ENCODE data around the gene TMEM213. TPM values are rescaled to one million over a fixed set of nuclear protein-coding genes. Genes with fewer than 3 reads are reported as not detected.
"Not testable (repeated sequence)": the region's sequence is repeated elsewhere in the genome, so short reads cannot be mapped to it uniquely, and the experiment has no call there.

Gene TMEM213
- total and polyA plus RNA-seq, 12 donors = not detected

- WGBS, 2 donors = 77 to 81% methylated on average over 2 of the region's 2 CpGs
- Histone ChIP-seq H3K27ac (no peak overlapping the region), H3K4me3 (no peak overlapping the region), H3K36me3 (no peaks in the 10 kb centered on the region), H3K27me3 (peaks cover 0 to 19% (median 4%) of the 10 kb centered on the region in 7 donors), H3K9me3 (peaks cover 0 to 4% (median 0%) of the 10 kb centered on the region in 11 donors), H3K4me1 (no peaks in the 10 kb centered on the region)
- ATAC-seq = no peak
- intact Hi-C loops (cut with DNase I) = no loop called here
- no peak for TF ChIP-seq CTCF (IDR thresholded peaks at IDR 0.05)
- no peak for DNase-seq
These were observed 16.8 kb upstream of the TMEM213 start for GRCh38 chr7:138781004-138781403.

GRCh38 chr7:138784692-138785091 lies 13.1 kb upstream of the TMEM213 start:
- H3K4me3 ChIP-seq = no peak overlapping the region
- intact Hi-C loops (cut with DNase I) = no loop called here
- ATAC-seq (no peak), DNase-seq (no peak)
- H3K27ac ChIP-seq = no peak overlapping the region
- no peak for TF ChIP-seq CTCF (IDR thresholded peaks at IDR 0.05)
- peaks cover 0 to 25% (median 11%) of the 10 kb centered on the region in 7 donors for H3K27me3 ChIP-seq
- H3K9me3 ChIP-seq = peaks cover 0 to 9% (median 0%) of the 10 kb centered on the region in 11 donors
- H3K36me3 ChIP-seq = no peaks in the 10 kb centered on the region
- no peaks in the 10 kb centered on the region for H3K4me1 ChIP-seq
- WGBS, 2 donors = 53 to 62% methylated on average over 4 of the region's 4 CpGs

GRCh38 chr7:138785587-138786437 lies 12.0 kb upstream of the TMEM213 start:
- Histone ChIP-seq H3K4me1 (no peaks in the 10 kb centered on the region), H3K36me3 (no peaks in the 10 kb centered on the region), H3K9me3 (peaks cover 0 to 9% (median 0%) of the 10 kb centered on the region in 11 donors), H3K4me3 (no peak overlapping the region), H3K27ac (no peak overlapping the region), H3K27me3 (peaks cover 0 to 26% (median 11%) of the 10 kb centered on the region in 7 donors)
- no peak for ATAC-seq
- intact Hi-C loops (cut with DNase I) = no loop called here
- TF ChIP-seq CTCF (IDR thresholded peaks at IDR 0.05) = no peak
- WGBS, 2 donors = 42 to 45% methylated on average over 10 of the region's 10 CpGs
- no peak for DNase-seq

- Histone ChIP-seq H3K4me1 (no peaks in the 10 kb centered on the region), H3K9me3 (no peaks in the 10 kb centered on the region), H3K27ac (no peak overlapping the region), H3K27me3 (peaks cover 0 to 34% (median 13%) of the 10 kb centered on the region in 7 donors), H3K36me3 (no peaks in the 10 kb centered on the region), H3K4me3 (no peak overlapping the region)
- no peak for ATAC-seq
- 82 to 88% methylated on average over 9 of the region's 9 CpGs for WGBS, 2 donors
- TF ChIP-seq CTCF (IDR thresholded peaks at IDR 0.05) = no peak
- intact Hi-C loops (cut with DNase I) = no loop called here
- no peak for DNase-seq
These were observed 1.7 kb upstream of the TMEM213 start for GRCh38 chr7:138796038-138796615.

GRCh38 chr7:138797046-138797445 lies 748 bp upstream of the TMEM213 start:
- intact Hi-C loops (cut with DNase I); H3K9me3 ChIP-seq; DNase-seq; H3K36me3 ChIP-seq; H3K4me1 ChIP-seq; ATAC-seq; H3K27ac ChIP-seq; H3K4me3 ChIP-seq: not testable (repeated sequence)
- peaks cover 0 to 34% (median 13%) of the 10 kb centered on the region in 7 donors for H3K27me3 ChIP-seq
- WGBS, 2 donors = 70 to 75% methylated on average over 4 of the region's 4 CpGs

Measured in heart right ventricle (tissue), 16 donors.